ENCODE data around the gene DDX39A. TPM values are rescaled to one million over a fixed set of nuclear protein-coding genes. Genes with fewer than 3 reads are reported as not detected.
"Not testable (repeated sequence)": the region's sequence is repeated elsewhere in the genome, so short reads cannot be mapped to it uniquely, and the experiment has no call there.

The DDX39A gene
- total and polyA plus RNA-seq, 2 of the 13 experiments (the other 11 are each of a cell fraction or from before 2014, with no cell fraction given): 34.6 to 90.4 TPM

DNA sequence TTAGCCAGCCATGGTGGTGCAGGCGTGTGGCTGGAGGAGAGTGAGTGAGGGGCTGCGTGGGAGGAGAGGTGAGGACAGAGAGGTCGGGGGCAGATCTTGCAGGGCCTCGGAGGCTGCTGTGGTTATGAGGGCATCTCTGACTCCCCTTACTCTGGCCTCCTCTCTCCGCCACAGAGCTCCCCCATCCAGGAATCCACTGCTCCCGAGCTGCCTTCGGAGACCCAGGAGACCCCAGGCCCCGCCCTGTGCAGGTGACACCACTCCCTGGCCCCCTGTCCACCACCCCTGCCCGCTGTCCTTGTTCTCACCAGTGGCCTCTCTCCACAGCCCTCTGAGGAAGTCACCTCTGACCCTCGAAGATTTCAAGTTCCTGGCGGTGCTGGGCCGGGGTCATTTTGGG lies 48.2 kb upstream of the DDX39A start:
- H3K36me3 ChIP-seq (replicated peaks in 1 of 2; ENCODE audit: control insufficient read depth in 1 of 2, insufficient read depth in 2 of 2, low read length in 2 of 2): peaks cover 5 to 13% of the 10 kb centered on the region in 2 experiments
- no peak overlapping the region for H3K9ac ChIP-seq (ENCODE audit: insufficient read depth, low read depth, low read length)
- no peak overlapping the region for H3K4me3 ChIP-seq (replicated peaks in 1 of 3; ENCODE audit: insufficient read depth in 1 of 3, low read depth in 2 of 3, low read length in 3 of 3)
- no TSS peak for BruUV-seq (replicated peaks)
- TF ChIP-seq NFYC (CRISPR knock-in tag; IDR thresholded peaks at IDR 0.05) (no peak), SMARCE1 (IDR thresholded peaks at IDR 0.05; ENCODE audit: borderline replicate concordance) (no peak), NAIF1 (CRISPR knock-in tag; IDR thresholded peaks at IDR 0.05; ENCODE audit: borderline replicate concordance) (no peak), IRF2 (CRISPR knock-in tag; IDR thresholded peaks at IDR 0.05) (no peak), ZNF614 (CRISPR knock-in tag; IDR thresholded peaks at IDR 0.05; ENCODE audit: borderline replicate concordance) (no peak), HMGA1 (CRISPR knock-in tag; conservative IDR thresholded peaks at IDR 0.05) (no peak)
- FAIRE-seq (no peak), ATAC-seq (no peak), DNase-seq (ENCODE audit: low spot score) (no peak)
- intact Hi-C loops (cut with micrococcal nuclease; ENCODE audit: unreplicated experiment): no loop called here
- no peaks in the 10 kb centered on the region for H4K20me1 ChIP-seq (ENCODE audit: insufficient read depth, low read length)
- no peak overlapping the region for H3K4me2 ChIP-seq (ENCODE audit: low read depth, low read length)
- in situ Hi-C loops (cut with HindIII; ENCODE audit: extremely low pct_ligation_motif_present, low pct_unique_long_range_greater_than_20kb): no loop called here
- no peaks in the 10 kb centered on the region for H3K27me3 ChIP-seq (ENCODE audit: control insufficient read depth in 1 of 2, insufficient read depth in 2 of 2, low read length in 2 of 2)
- 93% methylated on average over 12 of the region's 12 CpGs for WGBS (ENCODE audit: low lambda C conversion rate)
- H3K9me3 ChIP-seq (ENCODE audit: low read length): no peaks in the 10 kb centered on the region
- H3K79me2 ChIP-seq (ENCODE audit: insufficient read depth, low read length): no peaks in the 10 kb centered on the region
- ChIA-PET POLR2A (interaction anchor here (1.1 kb wide), 1 partner anchor 51 kb away, joined by 3 read pairs; the partner anchor contains the start of gene DNAJB1), CTCF (ENCODE audit: low intra/inter-chr PET ratio, low total read pairs) (no interaction called here)
- peaks cover 5% of the 10 kb centered on the region; the same call in 1 of the 2 replicates for H3K4me1 ChIP-seq (ENCODE audit: insufficient read depth, low read length)
- H2AFZ ChIP-seq (ENCODE audit: low read length): no peak overlapping the region
- no peak overlapping the region for H3K27ac ChIP-seq (ENCODE audit: extremely low read length, insufficient read depth, low read length)

DNA sequence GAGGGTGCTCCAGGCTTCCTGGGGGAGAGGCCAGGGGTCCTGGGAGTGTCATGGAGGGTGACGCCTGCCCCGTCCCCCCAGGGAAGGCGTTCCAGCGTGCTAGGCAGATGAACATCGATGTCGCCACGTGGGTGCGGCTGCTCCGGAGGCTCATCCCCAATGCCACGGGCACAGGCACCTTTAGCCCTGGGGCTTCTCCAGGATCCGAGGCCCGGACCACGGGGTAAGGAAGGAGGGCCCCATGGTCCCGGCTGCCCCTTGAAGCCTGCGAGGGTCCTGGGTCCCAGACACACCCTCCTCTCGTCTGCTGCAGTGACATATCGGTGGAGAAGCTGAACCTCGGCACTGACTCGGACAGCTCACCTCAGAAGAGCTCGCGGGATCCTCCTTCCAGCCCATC lies 44.6 kb upstream of the DDX39A start:
- FAIRE-seq (no peak), DNase-seq (ENCODE audit: low spot score) (no peak), ATAC-seq (no peak)
- CTCF ChIA-PET (ENCODE audit: low intra/inter-chr PET ratio, low total read pairs): no interaction called here
- no peak overlapping the region for H3K9ac ChIP-seq (ENCODE audit: insufficient read depth, low read depth, low read length)
- POLR2A ChIA-PET: no interaction called here
- no peak overlapping the region for H2AFZ ChIP-seq (ENCODE audit: low read length)
- peaks cover 3 to 15% of the 10 kb centered on the region in 2 experiments; a peak in 4 of 5 replicates for H3K36me3 ChIP-seq (replicated peaks in 1 of 2; ENCODE audit: control insufficient read depth in 1 of 2, insufficient read depth in 2 of 2, low read length in 2 of 2)
- no peaks in the 10 kb centered on the region for H4K20me1 ChIP-seq (ENCODE audit: insufficient read depth, low read length)
- intact Hi-C loops (cut with micrococcal nuclease; ENCODE audit: unreplicated experiment): no loop called here
- no peaks in the 10 kb centered on the region for H3K27me3 ChIP-seq (ENCODE audit: control insufficient read depth in 1 of 2, insufficient read depth in 2 of 2, low read length in 2 of 2)
- no peaks in the 10 kb centered on the region for H3K79me2 ChIP-seq (ENCODE audit: insufficient read depth, low read length)
- no peaks in the 10 kb centered on the region for H3K4me1 ChIP-seq (ENCODE audit: insufficient read depth, low read length)
- in situ Hi-C loops (cut with HindIII; ENCODE audit: extremely low pct_ligation_motif_present, low pct_unique_long_range_greater_than_20kb): no loop called here
- TF ChIP-seq PAWR (CRISPR knock-in tag; IDR thresholded peaks at IDR 0.05; ENCODE audit: borderline replicate concordance): no peak
- no peak overlapping the region for H3K4me2 ChIP-seq (ENCODE audit: low read depth, low read length)
- no TSS peak for BruUV-seq (replicated peaks)
- no peak overlapping the region for H3K4me3 ChIP-seq (replicated peaks in 1 of 3; ENCODE audit: insufficient read depth in 1 of 3, low read depth in 2 of 3, low read length in 3 of 3)
- no peaks in the 10 kb centered on the region for H3K9me3 ChIP-seq (ENCODE audit: low read length)
- 93% methylated on average over 12 of the region's 21 CpGs for WGBS (ENCODE audit: low lambda C conversion rate)
- H3K27ac ChIP-seq (ENCODE audit: extremely low read length, insufficient read depth, low read length): no peak overlapping the region

DNA sequence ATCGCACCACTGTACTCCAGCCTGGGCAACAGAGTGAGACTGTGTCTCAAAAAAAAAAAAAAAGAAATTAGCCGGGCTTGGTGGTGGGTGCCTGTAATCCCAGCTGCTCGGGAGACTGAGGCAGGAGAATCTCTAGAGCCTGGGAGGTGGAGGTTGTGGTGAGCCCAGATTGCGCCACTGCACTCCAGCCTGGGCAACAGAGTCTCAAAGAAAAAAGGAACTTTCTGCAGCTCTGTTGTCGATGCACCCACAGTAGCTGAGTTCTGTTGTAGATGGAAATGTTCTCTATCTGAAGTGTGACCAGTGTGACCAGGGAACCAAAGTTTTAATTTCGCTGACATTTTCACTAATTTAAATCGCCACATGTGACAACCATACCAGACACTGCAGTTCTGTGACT lies 43.3 kb upstream of the DDX39A start:
- H3K27me3 ChIP-seq (ENCODE audit: control insufficient read depth in 1 of 2, insufficient read depth in 2 of 2, low read length in 2 of 2); H4K20me1 ChIP-seq (ENCODE audit: insufficient read depth, low read length); POLR2A ChIA-PET; H3K79me2 ChIP-seq (ENCODE audit: insufficient read depth, low read length); H3K27ac ChIP-seq (ENCODE audit: extremely low read length, insufficient read depth, low read length); FAIRE-seq; intact Hi-C loops (cut with micrococcal nuclease; ENCODE audit: unreplicated experiment); H3K9ac ChIP-seq (ENCODE audit: insufficient read depth, low read depth, low read length); CTCF ChIA-PET (ENCODE audit: low intra/inter-chr PET ratio, low total read pairs); H2AFZ ChIP-seq (ENCODE audit: low read length); DNase-seq (ENCODE audit: low spot score); BruUV-seq (replicated peaks); H3K9me3 ChIP-seq (ENCODE audit: low read length); ATAC-seq; H3K4me3 ChIP-seq (replicated peaks in 1 of 3; ENCODE audit: insufficient read depth in 1 of 3, low read depth in 2 of 3, low read length in 3 of 3); H3K4me2 ChIP-seq (ENCODE audit: low read depth, low read length); H3K4me1 ChIP-seq (ENCODE audit: insufficient read depth, low read length); in situ Hi-C loops (cut with HindIII; ENCODE audit: extremely low pct_ligation_motif_present, low pct_unique_long_range_greater_than_20kb): not testable (repeated sequence)
- WGBS (ENCODE audit: low lambda C conversion rate): 96% methylated on average over 7 of the region's 7 CpGs
- H3K36me3 ChIP-seq (replicated peaks in 1 of 2; ENCODE audit: control insufficient read depth in 1 of 2, insufficient read depth in 2 of 2, low read length in 2 of 2): peaks cover 3 to 24% of the 10 kb centered on the region in 2 experiments; a peak in 3 of 5 replicates
